ENCODE measurements around the gene BAIAP2.

DNA sequence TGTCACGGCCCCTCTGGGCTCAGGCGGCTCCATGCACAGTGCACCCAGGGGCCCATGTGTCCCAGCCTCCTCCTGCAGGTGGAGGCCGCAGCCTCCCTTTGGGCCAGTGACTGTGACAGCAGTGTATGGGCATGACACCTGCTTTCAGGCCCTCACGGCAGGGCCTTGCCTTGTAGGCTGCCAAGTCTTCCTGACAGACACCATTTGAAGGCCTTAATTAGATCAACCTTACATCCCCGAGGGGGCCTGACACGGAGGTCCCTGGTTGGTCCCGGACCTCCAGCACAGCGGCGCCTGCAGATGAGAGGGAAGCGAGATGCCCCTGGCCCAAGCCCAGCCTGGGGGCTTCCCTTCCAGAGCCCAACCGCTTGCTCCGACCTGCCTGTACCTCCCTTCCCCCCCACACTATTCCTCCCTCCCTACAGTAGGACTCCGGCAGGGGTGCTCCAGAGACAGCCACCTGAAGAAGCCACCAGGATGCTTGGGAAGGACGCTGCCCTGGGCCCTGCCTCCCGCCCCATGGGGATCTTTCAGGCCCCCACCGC is 31.9 kb downstream of the BAIAP2 start:
- TF ChIP-seq POLR2AphosphoS5 (IDR thresholded peaks at IDR 0.05) (no peak), POLR2A (IDR thresholded peaks at IDR 0.05) (no peak)
- TF ChIP-seq, protein P1, sequence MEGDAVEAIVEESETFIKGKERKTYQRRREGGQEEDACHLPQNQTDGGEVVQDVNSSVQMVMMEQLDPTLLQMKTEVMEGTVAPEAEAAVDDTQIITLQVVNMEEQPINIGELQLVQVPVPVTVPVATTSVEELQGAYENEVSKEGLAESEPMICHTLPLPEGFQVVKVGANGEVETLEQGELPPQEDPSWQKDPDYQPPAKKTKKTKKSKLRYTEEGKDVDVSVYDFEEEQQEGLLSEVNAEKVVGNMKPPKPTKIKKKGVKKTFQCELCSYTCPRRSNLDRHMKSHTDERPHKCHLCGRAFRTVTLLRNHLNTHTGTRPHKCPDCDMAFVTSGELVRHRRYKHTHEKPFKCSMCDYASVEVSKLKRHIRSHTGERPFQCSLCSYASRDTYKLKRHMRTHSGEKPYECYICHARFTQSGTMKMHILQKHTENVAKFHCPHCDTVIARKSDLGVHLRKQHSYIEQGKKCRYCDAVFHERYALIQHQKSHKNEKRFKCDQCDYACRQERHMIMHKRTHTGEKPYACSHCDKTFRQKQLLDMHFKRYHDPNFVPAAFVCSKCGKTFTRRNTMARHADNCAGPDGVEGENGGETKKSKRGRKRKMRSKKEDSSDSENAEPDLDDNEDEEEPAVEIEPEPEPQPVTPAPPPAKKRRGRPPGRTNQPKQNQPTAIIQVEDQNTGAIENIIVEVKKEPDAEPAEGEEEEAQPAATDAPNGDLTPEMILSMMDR (IDR thresholded peaks at IDR 0.05) = no peak
